Liver (tissue), 9 donors: Measurements from ENCODE around the gene PDCD10. TPM values are rescaled to one million over a fixed set of nuclear protein-coding genes. Genes with fewer than 3 reads are reported as not detected.

Source experiments
- DNase-seq: peaks from one replicate; pipeline ENCODE4 v3.0.0-alpha.2; 2017; ENCODE audit warnings: low spot score
- H3K27ac ChIP-seq, 2 donors: one replicate each; pipeline ENCODE4 v1.7.0; 2013; ENCODE audit warnings: inconsistent platforms in 2 of 2, low read length in 2 of 2, control low read depth in 1 of 2, low read depth in 1 of 2, mild to moderate bottlenecking in 1 of 2
- H3K27me3 ChIP-seq, 4 donors: one replicate each; pipeline versions ENCODE4 v1.6.1 to v1.7.0; 2013; ENCODE audit warnings: low read length in 3 of 4, inconsistent platforms in 1 of 4, mild to moderate bottlenecking in 1 of 4, moderate library complexity in 1 of 4; ENCODE audit not compliant: control insufficient read depth in 4 of 4, insufficient read depth in 4 of 4
- H3K36me3 ChIP-seq, 4 donors: one replicate each; pipeline versions ENCODE4 v1.6.1 to v1.7.0; 2013; ENCODE audit warnings: low read length in 3 of 4, mild to moderate bottlenecking in 3 of 4, low read depth in 1 of 4, moderate library complexity in 1 of 4; ENCODE audit not compliant: control insufficient read depth in 4 of 4, insufficient read depth in 3 of 4
- H3K4me1 ChIP-seq, 4 donors: one replicate each; pipeline versions ENCODE4 v1.6.1 to v1.7.0; 2013; ENCODE audit warnings: low read length in 3 of 4, mild to moderate bottlenecking in 3 of 4, moderate library complexity in 1 of 4; ENCODE audit not compliant: control insufficient read depth in 4 of 4, insufficient read depth in 4 of 4
- H3K4me3 ChIP-seq, 3 donors: one replicate each; pipeline versions ENCODE4 v1.6.1 to v1.7.0; 2013; ENCODE audit warnings: low read length in 3 of 3, control low read depth in 1 of 3, low read depth in 1 of 3, mild to moderate bottlenecking in 1 of 3
- H3K9ac ChIP-seq, 2 donors: one replicate each; pipeline ENCODE4 v1.7.0; 2013; ENCODE audit warnings: low read length in 2 of 2, mild to moderate bottlenecking in 2 of 2, moderate library complexity in 2 of 2, control low read depth in 1 of 2, low read depth in 1 of 2
- H3K9me3 ChIP-seq, 4 donors: one replicate each; pipeline versions ENCODE4 v1.6.1 to v1.7.0; 2013; ENCODE audit warnings: low read length in 3 of 4; ENCODE audit not compliant: control insufficient read depth in 4 of 4
- CTCF ChIP-seq: fragments of 150-350 bp; IDR thresholded peaks from 2 replicates; pipeline ENCODE4 v1.5.1; 2017; ENCODE audit warnings: improper control_type of control experiment, low read depth, low read length; ENCODE audit not compliant: missing input control
- FOXA1 ChIP-seq: IDR thresholded peaks from 2 replicates; pipeline ENCODE4 v1.6.1; 2016; ENCODE audit warnings: antibody characterized with exemption
- GABPA ChIP-seq, 2 donors: IDR thresholded peaks in 1 of 2; conservative IDR thresholded peaks in 1 of 2; 2 replicates each; pipeline ENCODE4 v1.6.1; 2016; ENCODE audit warnings: antibody characterized with exemption in 2 of 2, mild to moderate bottlenecking in 1 of 2, moderate library complexity in 1 of 2
- HNF4G ChIP-seq: IDR thresholded peaks from 2 replicates; pipeline ENCODE4 v1.6.1; 2016; ENCODE audit warnings: antibody characterized with exemption
- JUND ChIP-seq, 2 donors: IDR thresholded peaks; 2 replicates each; pipeline ENCODE4 v1.6.1; 2016; ENCODE audit warnings: antibody characterized with exemption in 2 of 2
- MAX ChIP-seq: IDR thresholded peaks from 2 replicates; pipeline ENCODE4 v1.6.1; 2016; ENCODE audit warnings: antibody characterized with exemption
- NR2F2 ChIP-seq: IDR thresholded peaks from 2 replicates; pipeline ENCODE4 v1.6.1; 2016; ENCODE audit warnings: antibody characterized with exemption
- RAD21 ChIP-seq, 2 donors: IDR thresholded peaks; 2 replicates each; pipeline ENCODE4 v1.6.1; 2016; ENCODE audit warnings: antibody characterized with exemption in 2 of 2, mild to moderate bottlenecking in 2 of 2
- RXRA ChIP-seq, 2 donors: IDR thresholded peaks; 2 replicates each; pipeline ENCODE4 v1.6.1; 2017 to 2018; ENCODE audit warnings: antibody characterized with exemption in 2 of 2, mild to moderate bottlenecking in 1 of 2
- YY1 ChIP-seq: IDR thresholded peaks from 2 replicates; pipeline ENCODE4 v1.6.1; 2016; ENCODE audit warnings: antibody characterized with exemption, mild to moderate bottlenecking
- WGBS: extraction: QIAGEN DNeasy Blood & Tissue Kit; methylation state at CpG from one replicate; pipeline ENCODE4 v1.1.7; 2013; 5-methylcytosine and 5-hydroxymethylcytosine counted together
- polyA plus RNA-seq, 2 donors: library from polyadenylated mRNA; stranded (reverse) in 1 of 2; unstranded in 1 of 2; fragments of 200-250 nt in 1 of 2; fragments of >200 nt in 1 of 2; fragmentation: Nextera tagmentation in 1 of 2; extraction: Ambion mirVana in 1 of 2; gene quantifications; one replicate each; pipeline versions ENCODE4 v1.2.1 to v1.2.3, GENCODE V29; 2013 to 2015
- total RNA-seq, 2 donors: library from RNA; depleted of rRNA; stranded (reverse); fragments of >200 nt; gene quantifications; one replicate each; pipeline ENCODE4 v1.2.3, GENCODE V29; 2014
- TF ChIP-seq, protein P1 (sequence below): IDR thresholded peaks from 2 replicates; pipeline ENCODE4 v1.6.1; 2016; ENCODE audit warnings: antibody characterized with exemption
- donor health status: healthy.
- donor health status: healthy.
- donor health status: healthy.
- donor health status: healthy.
- donor health status: healthy.

Gene PDCD10
- total and polyA plus RNA-seq, 4 donors: 17.5 to 84.0 (median 22.5) TPM

DNA sequence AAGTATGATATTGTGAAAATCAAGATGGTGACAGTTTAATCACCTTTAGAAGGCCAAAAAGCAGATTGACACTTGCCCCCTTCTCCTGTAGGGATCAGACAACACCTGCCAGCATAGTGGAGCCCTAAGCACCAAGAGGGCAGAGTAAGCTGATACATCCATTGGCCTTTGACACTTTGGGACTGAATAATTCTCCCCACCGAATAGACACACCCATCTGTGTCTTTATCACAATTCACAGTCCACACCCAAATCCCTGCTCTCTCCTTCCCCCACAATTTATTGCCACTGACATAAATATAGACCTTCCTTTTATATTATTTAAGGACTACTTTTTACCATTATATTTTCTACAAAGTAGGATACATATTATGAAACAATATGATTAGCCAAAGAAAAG, 77.9 kb downstream of the PDCD10 start:
- H3K36me3 ChIP-seq: no peaks in the 10 kb centered on the region
- TF ChIP-seq, protein P1, sequence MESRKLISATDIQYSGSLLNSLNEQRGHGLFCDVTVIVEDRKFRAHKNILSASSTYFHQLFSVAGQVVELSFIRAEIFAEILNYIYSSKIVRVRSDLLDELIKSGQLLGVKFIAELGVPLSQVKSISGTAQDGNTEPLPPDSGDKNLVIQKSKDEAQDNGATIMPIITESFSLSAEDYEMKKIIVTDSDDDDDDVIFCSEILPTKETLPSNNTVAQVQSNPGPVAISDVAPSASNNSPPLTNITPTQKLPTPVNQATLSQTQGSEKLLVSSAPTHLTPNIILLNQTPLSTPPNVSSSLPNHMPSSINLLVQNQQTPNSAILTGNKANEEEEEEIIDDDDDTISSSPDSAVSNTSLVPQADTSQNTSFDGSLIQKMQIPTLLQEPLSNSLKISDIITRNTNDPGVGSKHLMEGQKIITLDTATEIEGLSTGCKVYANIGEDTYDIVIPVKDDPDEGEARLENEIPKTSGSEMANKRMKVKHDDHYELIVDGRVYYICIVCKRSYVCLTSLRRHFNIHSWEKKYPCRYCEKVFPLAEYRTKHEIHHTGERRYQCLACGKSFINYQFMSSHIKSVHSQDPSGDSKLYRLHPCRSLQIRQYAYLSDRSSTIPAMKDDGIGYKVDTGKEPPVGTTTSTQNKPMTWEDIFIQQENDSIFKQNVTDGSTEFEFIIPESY: no peak
- TF ChIP-seq FOXA1: no peak
- H3K9me3 ChIP-seq: no peaks in the 10 kb centered on the region
- no peak overlapping the region for H3K9ac ChIP-seq
- no peak overlapping the region for H3K27ac ChIP-seq
- 63% methylated on average over 1 of the region's 1 CpG for WGBS
- H3K4me3 ChIP-seq: no peak overlapping the region
- DNase-seq: no peak
- H3K4me1 ChIP-seq: no peaks in the 10 kb centered on the region
- H3K27me3 ChIP-seq: no peaks in the 10 kb centered on the region

GRCh38 chr3:167653760-167654159, 80.9 kb downstream of the PDCD10 start, which contains the start of gene WDR49:
Gene WDR49, minus strand, starts transcription at chr3:167653942. Its CDS starts 517 bp downstream, at chr3:167653425.
- Histone ChIP-seq H3K36me3 (no peaks in the 10 kb centered on the region), H3K9me3 (no peaks in the 10 kb centered on the region), H3K27ac (no peak within 1 kb of the TSS), H3K27me3 (no peaks in the 10 kb centered on the region), H3K9ac (no peak within 1 kb of the TSS), H3K4me3 (no peak within 1 kb of the TSS), H3K4me1 (no peaks in the 10 kb centered on the region)
- 78% methylated on average over 1 of the region's 1 CpG for WGBS
- DNase-seq: no peak
- TF ChIP-seq RXRA (IDR thresholded peaks at IDR 0.05) (no peak), NR2F2 (no peak), MAX (no peak), JUND (IDR thresholded peaks at IDR 0.05) (no peak), YY1 (no peak), GABPA (IDR thresholded peaks at IDR 0.05 in 1 of 2, conservative IDR thresholded peaks at IDR 0.05 in 1 of 2) (no peak), RAD21 (IDR thresholded peaks at IDR 0.05) (no peak)
- TF ChIP-seq, protein P1: no peak

- Histone ChIP-seq H3K9ac (no peak overlapping the region), H3K9me3 (no peaks in the 10 kb centered on the region), H3K4me1 (no peaks in the 10 kb centered on the region), H3K4me3 (no peak overlapping the region), H3K36me3 (no peaks in the 10 kb centered on the region), H3K27me3 (no peaks in the 10 kb centered on the region), H3K27ac (no peak overlapping the region)
- 73% methylated on average over 1 of the region's 1 CpG for WGBS
- DNase-seq: no peak
- TF ChIP-seq CTCF (no peak), HNF4G (no peak), NR2F2 (no peak), FOXA1 (no peak)
These were observed 81.5 kb downstream of the PDCD10 start for GRCh38 chr3:167653155-167653554.
